GM10266 (cell line): Measurements from ENCODE around the gene NUCB2.
"Not testable (repeated sequence)": the region's sequence is repeated elsewhere in the genome, so short reads cannot be mapped to it uniquely, and the experiment has no call there.

ENCODE experiments used
- DNase-seq: peaks from one replicate; pipeline ENCODE4 v3.0.0; 2012; ENCODE audit errors: extremely low spot score
- TF ChIP-seq, protein P1 (sequence below): IDR thresholded peaks from 2 replicates; pipeline ENCODE4 v1.5.1; 2012; ENCODE audit warnings: mild to moderate bottlenecking, low read depth; ENCODE audit not compliant: control insufficient read depth, insufficient read depth; ENCODE audit errors: missing control alignments

NUCB2 gene

DNA sequence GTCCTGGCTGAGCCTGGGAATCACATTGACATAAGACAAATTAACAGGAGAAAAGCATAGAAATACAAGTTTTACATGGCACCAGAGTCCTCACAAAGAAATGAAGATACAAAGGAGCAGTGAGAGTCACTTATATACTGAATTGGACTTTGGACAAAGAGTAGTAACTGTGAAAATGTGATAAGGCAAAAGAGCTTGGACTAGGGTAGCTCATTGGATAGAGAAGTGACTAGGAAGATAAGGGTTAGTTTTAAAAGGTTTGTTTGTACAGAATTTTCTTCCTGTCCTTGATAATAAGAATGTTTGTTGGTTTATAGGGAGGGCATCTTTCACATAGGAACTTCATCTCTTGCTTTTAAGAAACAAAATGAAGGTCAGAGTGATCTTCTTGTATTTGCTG is 17.9 kb upstream of the NUCB2 start:
- TF ChIP-seq, protein P1, sequence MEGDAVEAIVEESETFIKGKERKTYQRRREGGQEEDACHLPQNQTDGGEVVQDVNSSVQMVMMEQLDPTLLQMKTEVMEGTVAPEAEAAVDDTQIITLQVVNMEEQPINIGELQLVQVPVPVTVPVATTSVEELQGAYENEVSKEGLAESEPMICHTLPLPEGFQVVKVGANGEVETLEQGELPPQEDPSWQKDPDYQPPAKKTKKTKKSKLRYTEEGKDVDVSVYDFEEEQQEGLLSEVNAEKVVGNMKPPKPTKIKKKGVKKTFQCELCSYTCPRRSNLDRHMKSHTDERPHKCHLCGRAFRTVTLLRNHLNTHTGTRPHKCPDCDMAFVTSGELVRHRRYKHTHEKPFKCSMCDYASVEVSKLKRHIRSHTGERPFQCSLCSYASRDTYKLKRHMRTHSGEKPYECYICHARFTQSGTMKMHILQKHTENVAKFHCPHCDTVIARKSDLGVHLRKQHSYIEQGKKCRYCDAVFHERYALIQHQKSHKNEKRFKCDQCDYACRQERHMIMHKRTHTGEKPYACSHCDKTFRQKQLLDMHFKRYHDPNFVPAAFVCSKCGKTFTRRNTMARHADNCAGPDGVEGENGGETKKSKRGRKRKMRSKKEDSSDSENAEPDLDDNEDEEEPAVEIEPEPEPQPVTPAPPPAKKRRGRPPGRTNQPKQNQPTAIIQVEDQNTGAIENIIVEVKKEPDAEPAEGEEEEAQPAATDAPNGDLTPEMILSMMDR: no peak
- no peak for DNase-seq

DNA sequence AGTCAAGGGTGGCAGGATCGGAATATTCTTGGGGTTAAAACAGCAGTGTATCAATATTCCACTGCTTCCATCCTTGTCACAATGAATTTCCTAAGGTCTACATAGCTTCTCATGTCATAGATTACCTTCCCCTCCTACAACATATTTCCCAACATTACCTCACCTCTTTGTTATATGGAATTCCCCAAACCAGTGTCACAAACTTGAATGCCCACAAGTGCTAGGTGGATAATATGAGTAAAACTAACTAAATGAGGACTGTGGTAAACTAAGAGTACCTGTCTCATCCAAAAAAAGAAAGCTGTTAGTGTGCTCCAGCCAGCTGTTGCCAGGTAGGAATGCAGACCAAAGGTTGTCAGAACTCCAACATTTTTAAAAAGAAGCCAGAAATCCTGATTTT is 17.0 kb upstream of the NUCB2 start:
- TF ChIP-seq, protein P1: no peak
- DNase-seq: no peak

DNA sequence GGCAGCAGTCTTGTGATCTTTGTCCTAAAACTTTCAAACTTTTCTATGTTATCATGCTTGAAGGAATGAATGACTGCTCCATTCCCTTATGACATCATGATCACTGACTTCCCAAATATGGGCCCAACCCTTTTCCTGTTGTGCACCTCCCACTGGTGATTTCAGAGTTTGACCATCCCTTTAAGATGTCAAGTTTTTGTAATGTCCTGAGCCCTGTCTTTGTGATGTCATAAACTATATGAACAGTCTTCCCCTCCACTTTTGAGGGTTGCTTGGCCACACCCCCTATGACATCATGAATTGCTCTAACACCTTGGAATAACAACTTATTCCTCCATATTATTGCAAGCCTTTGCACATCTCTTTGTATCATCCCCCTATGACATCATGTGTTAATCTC is 16.5 kb upstream of the NUCB2 start:
- TF ChIP-seq, protein P1: no peak
- no peak for DNase-seq

DNA sequence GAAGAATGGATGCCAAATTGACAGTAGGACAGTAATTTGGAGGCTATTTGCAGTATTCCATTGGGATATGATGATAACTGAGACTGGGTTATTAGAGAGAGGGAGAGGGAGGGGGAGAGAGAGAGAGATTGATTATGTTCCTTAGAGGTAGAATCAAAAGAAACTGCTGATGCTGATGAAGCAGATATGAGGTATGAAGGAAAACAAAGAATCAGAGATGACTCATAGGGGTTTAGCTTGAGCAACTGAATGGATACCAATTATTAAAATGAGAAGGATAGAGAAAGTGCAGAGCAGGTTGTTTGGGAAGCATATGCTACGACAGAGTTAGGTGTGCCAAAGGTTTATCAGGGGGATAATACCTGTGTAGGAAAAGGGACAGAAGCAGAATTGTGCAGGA is 12.8 kb upstream of the NUCB2 start:
- no peak for DNase-seq
- TF ChIP-seq, protein P1: no peak

DNA sequence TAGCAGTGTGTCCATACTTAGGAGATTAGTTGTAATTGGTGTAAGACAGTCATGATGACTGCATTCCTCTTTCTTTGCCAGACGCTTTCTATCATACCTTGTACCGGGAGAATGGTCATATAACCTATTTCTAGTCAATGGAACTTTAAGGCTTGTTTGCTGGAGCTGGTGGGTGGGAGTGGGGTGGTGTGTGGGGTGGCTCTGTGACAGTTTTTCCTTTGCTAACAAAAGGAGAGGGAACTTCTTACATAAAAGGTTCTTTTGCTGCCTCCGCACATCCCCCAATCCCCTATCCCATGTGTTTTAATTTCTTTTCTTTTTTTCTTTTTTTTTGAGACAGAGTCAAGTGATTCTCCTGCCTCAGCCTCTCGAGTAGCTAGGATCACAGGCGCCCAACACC is 9.8 kb upstream of the NUCB2 start:
- TF ChIP-seq, protein P1: no peak
- no peak for DNase-seq

DNA sequence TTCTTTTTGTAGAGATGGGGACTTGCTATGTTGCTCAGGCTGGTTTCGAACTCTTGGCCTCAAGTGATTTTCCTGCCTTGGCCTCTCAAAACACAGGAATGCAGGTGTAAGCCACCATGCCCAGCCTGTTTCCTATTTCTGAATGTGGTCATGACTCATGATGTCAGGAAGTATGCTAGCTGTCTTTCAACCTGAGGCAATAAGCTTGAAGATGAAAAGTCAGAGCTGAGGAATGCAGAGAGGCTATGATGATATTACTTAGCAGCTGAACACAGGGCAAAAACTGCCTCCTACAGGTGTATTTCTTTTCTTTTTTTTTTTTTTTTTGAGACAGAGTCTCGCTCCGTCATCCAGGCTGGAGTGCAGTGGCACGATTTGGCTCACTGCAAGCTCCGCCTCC is 9.0 kb upstream of the NUCB2 start:
- TF ChIP-seq, protein P1: no peak
- DNase-seq: no peak

DNA sequence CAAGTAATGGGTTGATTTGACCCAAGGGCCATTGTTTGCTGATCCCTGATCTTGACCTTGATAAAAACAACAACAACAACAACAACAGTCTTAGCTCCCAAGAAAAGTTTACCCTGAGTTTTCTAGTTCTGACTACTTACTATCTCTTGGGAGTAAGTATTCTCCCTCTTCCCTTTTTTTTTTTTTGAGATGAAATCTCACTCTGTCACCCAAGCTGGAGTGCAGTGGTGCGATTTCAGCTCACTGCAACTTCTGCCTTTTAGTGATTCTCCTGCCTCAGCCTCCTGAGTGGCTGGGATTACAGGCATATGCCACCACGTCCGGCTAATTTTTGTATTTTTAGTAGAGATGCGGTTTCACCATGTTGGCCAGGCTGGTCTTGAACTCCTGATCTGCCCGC is 8.0 kb upstream of the NUCB2 start:
- not testable (repeated sequence) for DNase-seq

DNA sequence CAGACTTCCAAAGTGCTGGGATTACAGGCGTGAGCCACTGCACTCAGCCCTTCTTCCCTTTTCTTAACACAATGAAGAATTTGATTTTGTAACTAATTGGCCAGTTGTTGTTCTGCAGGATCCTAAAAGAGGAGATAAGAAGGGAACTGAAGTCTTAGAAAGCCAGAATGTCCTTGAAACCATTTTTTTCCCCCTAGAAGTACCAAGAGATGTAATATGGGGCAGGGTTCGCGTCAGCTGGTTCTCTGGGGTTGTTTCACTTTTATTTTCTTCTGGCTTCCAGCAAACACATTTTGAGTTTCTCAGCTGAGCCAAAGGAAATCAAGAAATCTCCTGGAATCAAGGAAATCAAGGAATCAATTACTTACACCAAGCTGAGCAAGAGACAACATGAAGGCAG is 7.6 kb upstream of the NUCB2 start:
- DNase-seq: no peak
- TF ChIP-seq, protein P1: no peak
